CD4-positive, alpha-beta T cell treated with Interleukin-4 for 4 hours (primary cell): Measurements from ENCODE around the gene MZT2A.
"Not testable (repeated sequence)": the region's sequence is repeated elsewhere in the genome, so short reads cannot be mapped to it uniquely, and the experiment has no call there.

Source experiments
- DNase-seq: peaks from one replicate; pipeline ENCODE4 v3.0.0-alpha.2; 2020

Gene MZT2A, protein sequence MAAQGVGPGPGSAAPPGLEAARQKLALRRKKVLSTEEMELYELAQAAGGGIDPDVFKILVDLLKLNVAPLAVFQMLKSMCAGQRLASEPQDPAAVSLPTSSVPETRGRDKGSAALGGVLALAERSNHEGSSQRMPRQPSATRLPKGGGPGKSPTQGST

DNA sequence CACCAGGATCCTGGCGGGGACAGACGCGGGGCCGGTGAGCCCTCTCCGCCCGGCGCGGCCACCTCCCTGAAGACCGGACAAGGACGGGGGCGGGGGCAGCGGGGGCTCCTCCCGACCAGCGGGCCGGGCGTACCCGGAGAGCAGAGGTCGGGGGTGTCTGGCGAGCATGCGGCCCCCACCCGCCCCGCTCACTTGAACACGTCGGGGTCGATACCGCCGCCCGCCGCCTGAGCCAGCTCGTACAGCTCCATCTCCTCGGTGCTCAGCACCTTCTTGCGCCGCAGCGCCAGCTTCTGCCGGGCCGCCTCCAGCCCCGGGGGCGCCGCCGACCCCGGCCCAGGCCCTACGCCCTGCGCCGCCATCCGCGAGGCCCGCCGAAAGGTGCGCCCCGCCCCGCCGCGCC lies at the start of gene MZT2A:
Gene MZT2A, minus strand, starts transcription at position 383 of the 403 bp plus-strand sequence. Its CDS starts 21 bp downstream, at position 362.
- not testable (repeated sequence) for DNase-seq

DNA sequence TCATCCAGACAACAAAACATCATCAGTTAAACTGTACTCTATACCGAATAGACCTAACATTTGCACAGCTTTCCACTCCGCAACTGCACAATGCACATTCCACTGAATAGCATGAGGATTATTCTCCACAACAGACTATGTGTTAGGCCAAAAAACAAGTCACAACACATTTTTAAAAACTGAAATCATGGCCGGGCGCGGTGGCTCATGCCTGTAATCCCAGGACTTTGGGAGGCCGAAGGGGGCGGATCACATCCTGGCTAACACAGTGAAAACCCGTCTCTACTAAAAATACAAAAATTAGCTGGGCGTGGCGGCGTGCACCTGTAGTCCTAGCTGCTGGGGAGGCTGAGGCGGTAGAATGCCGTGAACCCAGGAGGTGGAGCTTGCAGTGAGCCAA lies 46.7 kb upstream of the MZT2A start:
- DNase-seq = not testable (repeated sequence)

DNA sequence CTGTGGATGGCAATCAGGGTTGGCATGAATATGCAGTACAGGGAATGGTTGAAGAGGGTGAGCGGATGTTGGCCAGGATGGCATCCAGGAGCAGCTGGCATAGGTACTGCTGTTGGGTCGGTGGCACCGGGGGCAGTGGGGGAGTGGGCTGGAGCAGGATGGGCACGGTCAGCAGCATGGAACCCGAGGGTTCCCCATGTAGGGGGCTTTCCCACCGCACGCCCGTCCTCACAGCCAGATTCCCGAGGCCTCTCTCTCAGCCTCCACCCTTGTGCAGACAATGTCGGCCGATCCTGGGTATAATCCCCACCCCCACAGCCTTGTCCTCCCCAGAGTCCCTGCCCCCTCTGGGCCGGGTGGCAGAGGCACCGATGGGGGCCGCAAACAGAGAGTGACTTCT lies 44.6 kb upstream of the MZT2A start:
- DNase-seq = not testable (repeated sequence)

DNA sequence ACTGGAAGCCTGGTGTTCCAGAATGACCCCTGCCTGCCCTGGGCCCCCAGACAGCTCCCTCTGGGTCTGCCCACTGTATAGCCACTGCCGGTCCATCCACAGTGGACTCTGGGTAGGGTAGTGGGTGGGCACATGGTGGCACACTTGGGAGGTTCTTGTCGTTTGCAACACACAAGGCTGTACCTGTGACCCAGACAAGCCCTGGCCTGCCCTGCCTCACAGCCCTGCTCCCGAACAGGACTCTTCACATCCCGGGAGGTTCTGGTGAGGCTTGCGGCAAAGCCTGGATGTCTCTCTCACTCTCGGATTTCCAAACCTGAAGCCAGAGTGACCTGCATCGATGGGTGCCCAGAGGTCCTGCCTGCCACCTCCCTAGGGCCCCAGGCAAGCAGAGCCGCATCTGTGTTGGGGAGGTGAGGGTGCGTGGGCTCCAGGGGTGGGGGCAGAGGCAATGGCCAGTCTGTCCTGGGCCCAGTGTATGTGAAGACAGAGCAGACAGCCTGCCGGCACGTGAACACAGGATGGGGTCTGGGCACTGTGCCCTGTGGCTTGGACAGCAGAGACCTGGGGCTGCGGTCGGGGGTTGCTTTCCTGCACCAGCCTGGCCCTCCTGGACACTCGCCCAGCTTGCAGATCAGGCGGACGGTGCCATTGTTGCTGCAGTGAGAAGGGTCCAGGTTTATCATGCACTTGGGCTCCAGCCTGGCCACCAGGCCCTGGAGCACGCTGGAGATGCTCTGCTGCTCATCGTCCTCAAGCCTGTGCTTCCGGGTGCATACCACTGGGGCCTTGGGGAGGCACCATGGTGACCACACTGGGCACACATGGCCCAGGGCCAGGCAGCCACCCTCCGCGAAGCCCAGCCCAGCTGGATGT lies 44.0 kb upstream of the MZT2A start:
- not testable (repeated sequence) for DNase-seq

DNA sequence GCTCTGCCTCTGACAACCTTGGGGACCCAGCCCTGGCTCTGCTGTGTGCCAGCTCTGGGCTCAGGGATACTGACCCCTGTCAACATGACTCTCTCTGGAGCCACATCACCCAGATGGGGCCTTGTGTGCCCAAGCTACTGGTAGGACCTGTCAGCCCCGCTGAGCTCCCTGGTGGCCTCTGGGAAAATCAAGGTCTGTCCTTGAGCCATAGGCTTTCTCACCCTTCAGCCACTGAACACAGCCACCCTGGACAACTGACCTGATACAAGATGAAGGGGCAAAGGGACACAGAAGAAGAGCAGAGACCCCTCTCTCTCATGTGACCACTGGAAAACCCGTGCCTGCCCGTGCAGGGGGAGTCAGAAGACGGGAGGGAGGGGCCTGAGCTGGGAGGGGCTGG lies 43.3 kb upstream of the MZT2A start:
- DNase-seq = no peak

DNA sequence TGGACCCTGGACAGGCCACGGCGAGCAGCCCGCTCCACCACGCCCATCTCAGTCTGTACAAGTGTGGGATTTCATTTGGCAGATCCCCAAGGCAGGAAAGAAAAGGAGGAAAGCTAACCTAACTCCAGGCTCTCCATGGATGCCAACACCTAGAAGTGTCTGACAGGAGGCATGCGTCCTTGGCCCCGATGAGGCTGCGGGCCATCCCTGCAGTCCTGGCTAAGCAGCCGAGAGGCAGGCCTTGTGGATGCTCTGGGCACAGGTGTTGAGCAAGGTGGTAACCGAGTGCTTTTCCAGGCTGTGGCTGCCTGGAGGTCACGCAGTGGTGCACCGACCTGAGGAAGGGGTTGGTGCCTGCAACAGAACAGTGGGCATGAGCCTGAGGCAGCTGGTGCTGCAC lies 42.8 kb upstream of the MZT2A start:
- DNase-seq = not testable (repeated sequence)

DNA sequence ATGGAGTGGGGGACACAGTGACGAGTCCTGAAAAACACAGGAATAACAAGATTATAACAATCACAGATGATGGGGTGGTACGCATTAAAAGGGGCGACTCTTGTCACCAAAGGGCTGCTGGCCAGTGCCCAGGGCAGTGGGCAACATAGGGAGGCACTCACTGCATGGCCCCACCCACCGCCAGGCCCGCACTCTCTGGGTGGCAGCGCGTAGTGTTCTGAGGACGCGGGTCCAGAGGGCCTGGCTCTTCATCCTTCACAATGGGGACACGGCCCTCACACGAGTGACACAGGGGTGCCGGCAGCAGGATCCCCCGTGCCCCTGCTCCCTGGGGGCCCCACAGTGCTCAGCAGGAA lies 42.1 kb upstream of the MZT2A start:
- DNase-seq = not testable (repeated sequence)

DNA sequence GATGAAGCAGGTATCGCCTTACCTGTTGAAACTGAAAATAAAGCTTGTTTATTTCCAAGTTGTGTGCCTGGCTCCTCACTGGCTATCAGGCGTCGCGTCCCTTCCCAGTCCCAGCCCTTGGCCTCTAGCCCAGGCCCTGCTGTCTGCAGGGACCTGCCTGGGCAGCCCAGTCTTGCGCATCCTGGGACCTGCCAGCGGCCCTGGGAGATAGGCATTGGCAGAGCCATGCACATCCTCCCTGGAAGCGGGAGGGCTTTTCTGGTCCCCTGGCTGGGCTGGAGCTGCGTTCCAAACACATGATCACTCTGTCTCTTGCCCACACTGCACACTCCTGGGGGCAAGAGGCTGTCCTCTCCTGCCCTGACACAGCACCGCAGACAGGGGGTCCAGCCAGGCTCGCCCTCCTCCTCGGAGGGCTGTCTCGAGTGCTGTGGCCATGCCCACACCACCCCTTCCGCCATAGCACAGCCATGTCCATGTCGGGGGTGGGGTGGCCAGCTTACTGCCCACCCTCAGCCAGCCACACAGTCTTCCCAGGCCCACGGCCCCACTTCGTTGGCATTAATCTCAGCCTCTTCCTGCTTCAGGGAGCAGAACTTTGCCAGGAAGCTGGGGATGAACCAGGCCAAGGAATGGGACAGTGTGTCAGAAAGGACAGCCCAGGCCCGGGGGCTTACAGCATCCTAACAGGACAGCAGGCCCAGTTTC lies 41.6 kb upstream of the MZT2A start:
- not testable (repeated sequence) for DNase-seq

DNA sequence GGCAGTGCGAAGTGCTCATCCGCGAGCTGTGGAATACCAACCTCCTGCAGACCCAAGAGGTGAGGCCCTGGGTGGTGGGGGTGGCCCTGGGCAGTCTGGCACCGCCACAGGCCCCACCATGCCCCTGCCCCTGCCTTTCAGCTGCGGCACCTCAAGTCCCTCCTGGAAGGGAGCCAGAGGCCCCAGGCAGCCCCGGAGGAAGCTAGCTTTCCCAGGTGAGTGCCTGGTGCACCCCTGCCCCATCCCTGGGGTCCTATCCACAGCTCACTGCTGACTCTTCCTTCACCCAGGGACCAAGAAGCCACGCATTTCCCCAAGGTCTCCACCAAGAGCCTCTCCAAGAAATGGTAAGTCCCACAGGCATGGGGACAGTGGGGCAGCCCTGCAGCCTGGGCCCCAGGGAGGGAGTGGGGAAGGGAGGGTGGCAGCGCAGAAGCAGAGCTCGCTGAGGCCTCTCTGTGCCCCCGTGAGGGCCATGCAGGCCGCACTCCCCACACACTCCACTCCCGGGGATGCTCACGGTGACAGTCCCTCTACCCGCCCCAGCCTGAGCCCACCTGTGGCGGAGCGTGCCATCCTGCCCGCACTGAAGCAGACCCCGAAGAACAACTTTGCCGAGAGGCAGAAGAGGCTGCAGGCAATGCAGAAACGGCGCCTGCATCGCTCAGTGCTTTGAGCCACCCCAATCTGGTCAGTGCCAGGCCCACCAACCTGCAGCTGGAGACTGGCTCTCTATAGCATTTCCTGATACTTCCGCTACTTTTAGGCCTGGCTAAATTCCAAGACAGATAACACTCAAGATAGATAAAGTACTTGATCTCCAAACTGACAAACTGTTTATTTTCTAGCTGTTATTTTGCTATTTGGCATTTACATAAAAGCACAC lies 40.8 kb upstream of the MZT2A start:
- DNase-seq = not testable (repeated sequence)

DNA sequence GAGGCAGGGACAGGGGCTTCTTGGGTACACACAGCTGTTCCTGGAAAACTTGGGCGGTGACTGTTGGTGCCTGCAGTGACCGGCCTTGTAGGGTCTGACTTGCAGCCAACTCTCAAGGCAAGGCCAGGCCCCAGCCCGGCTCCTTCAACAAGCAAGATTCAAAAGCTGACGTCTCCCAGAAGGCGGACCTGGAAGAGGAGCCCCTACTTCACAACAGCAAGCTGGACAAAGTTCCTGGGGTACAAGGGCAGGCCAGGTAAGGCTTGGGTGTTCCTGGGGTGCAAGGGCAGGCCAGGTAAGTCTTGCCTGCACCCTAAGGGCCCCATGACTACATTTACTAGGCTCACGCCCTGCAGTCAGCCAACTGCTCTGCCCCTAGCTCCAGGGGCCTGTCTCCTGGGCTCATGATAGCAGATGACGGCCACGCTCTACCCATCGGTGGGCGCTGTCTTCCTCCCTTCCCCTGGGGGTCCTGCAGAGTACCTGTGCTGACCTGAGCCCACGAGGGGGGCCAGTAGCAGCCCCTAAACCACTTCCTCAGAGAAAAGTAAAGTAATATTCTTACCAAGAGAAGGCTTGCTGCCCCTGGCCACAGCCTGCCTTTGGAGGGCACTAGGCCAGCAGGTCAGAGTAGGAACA lies 39.5 kb upstream of the MZT2A start:
- DNase-seq = not testable (repeated sequence)

DNA sequence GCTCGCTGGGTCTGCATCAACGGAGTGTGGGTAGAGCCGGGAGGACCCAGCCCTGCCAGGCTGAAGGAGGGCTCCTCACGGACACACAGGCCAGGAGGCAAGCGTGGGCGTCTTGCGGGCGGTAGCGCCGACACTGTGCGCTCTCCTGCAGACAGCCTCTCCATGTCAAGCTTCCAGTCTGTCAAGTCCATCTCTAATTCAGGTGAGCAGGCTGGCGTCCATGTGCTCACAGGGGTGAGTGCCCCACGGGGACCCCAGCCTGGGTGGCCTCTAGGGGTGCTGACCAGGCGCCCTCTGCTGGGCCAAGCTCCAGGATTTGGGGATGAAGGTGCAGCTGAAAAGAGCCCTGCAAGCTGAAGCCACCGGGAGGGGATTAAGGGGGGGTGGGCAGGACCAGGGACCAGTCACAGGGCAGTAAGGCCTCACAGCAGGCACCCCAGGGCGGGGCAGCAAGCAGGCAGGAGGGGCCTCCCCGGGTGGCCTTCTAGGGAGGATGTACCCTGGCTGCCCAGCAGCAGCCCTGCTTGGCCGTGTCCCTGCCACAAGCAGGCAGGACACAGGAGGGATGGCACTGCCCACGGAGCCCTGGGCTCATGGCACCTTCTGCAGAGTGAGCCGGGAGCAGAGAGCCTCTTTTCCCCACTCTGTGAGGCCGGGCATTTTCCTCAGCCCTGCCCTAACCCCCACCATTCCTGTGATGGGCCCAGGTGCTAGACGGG lies 38.6 kb upstream of the MZT2A start:
- DNase-seq = not testable (repeated sequence)

DNA sequence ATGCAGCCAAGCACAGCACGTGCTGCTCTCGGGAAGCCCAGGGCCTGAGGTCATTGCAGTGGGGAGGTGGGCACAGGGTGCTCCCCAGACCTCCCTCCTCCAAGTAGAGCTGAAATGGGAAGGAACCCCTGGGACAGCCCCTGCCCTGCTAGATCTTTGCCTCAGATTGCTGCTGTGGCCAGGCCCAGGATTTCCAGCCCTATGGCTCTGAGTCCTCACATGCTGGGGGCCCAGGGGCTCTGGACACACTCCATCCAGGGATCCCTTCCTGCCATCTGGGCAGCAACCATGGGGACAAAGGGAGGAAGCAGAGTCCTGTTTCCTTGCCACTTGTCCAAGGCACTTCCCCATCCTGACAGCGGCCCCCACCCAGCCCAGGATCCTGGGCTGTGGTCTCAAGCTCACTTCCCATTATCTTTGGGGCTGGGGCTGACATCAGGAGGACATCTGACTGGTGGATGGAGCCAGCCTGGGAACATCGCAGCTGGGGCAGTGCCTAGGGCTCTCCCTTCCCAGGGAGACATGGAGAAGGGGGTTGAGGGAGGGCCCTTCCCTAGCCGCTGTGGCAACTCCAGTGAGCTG lies 37.8 kb upstream of the MZT2A start:
- DNase-seq = not testable (repeated sequence)

DNA sequence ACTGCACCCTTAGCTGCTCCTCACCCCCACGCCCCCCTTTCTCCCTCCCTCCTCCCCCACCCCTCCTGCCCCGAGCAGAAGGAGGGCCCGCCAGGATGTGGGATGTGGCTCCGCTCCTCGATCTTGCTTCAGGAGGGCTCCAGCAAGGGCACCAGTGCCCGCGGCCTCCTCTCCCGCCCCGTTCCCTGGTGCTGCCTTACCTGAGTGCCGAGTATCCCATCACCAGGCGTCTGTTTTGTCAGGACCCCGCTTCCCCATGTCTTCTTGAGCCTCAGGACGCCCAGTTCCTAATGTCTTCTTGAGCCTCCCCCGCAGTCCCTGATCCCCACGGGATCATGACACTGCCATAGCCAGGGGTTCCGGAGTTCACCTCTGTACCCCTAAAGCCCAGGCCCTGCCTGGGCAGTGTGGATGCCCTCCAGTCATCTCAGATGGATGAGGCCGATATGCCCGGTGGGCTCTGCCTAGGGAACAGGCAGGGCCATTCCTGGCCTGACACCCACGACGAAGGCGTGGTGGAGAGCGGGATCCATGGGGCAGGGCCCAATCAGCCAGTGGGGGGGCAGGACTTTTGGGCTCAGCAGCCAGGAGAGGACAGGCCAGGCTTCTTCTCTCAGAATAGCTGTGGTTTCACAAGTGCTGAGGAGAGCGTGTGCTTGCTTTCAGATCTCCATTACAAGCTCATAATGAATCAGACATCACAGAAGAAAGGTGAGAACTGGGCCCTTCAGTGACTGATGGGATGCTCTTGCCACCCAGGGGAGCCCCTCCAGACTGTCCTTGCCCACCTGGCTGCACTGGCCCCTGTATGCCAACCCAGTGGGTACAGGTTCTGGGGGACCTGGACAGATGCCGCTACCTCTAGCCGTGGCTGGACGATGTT lies 37.0 kb upstream of the MZT2A start:
- DNase-seq = not testable (repeated sequence)

DNA sequence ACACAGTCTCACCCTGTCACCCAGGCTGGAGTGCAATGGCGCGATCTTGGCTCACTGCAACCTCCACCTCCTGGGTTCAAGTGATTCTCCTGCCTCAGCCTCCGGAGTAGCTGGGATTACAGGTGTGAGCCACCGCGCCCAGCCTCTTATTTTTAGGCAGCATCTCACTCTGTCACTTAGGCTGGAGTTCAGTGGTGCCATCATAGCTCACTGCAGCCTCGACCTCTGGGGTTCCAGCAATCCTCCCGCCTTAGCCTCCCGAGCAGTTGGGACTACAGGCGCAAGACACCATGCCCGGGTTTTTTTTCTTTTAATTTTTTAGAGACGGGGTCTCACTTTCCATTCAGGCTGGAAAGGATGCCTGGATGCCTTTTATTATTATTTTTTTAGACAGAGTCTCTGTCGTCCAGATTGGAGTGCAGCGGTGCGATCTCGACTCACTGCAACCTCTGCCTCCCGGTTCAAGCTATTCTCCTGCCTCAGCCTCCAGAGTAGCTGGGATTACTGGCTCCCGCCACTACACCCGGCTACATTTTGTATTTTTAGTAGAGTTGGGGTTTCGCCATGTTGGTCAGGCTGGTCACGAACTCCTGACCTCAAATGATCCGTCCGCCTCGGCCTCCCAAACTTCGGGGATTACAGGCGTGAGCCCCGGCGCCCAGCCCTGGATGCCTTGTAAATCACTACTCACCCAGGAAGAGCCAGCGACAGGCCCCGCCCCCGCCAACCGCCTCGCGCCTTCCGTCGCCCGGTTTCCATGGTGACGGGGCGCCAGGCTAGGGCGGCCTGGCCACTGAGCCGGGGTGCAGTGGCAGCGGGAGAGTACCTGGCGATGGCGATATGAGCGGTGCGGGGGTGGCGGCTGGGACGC lies 35.2 kb upstream of the MZT2A start, which contains the start of gene CCDC74A:
Gene CCDC74A, plus strand, starts transcription at position 758 of the 871 bp plus-strand sequence. Its CDS starts 83 bp downstream, at position 841.
- peak; percentile 83 for DNase-seq

DNA sequence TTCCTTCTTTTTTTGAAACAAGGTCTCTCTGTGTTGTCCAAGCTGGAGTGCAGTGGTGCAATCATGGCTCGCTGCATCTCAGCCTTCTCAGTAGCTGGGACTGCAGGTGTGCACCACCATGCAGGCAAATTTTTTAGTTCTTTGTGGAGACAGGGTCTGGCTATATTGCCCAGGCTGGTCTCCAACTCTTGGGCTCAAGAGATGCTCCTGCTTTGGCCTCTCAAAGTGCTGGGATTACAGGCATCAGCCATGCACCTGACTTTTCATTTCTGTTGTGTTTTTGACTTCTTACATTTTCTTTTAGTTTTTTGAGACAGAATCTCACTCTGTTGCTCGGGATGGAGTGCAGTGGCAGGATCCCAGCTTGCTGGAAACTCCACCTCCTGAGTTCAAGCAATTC lies 33.1 kb upstream of the MZT2A start:
- DNase-seq = not testable (repeated sequence)

DNA sequence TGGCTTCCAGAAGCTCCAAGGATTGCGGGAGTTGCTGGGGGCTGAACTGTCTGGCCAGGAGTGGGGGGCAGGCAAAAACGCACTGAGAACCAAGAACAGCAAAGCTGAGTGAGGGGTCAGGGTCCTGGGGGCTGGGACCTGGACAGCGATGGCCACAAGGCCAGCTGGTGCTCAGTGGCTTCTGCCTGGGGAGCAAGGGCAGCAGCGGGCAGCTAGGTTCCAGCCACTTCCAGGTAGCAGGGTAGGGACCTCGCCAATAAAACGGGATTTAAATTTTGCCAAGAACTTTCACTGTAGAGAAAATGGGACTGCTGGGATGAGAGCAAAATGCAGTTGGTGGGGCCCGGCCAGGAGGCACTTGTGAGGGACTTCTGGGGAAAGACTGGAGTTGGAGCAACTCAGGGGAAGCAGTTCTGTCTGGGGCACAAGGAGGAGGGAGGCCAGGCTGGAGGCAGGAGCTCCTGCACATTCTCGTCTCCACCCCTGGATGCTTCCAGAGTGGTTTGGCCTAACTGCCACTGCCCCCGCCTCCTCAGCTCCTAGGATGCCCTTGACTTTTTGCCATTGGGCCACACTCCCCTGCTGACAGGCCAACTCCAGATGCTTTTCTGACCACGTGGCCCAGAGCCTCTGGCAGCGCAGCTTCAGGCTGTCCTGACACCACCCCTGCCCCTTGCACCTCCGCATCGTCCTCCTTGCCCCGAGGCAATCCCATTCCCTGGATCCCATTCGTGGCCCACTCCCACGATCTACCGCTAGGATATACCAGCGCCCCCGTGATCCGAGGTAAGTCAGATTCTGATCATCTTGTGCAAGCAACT lies 30.0 kb upstream of the MZT2A start:
- DNase-seq = no peak

DNA sequence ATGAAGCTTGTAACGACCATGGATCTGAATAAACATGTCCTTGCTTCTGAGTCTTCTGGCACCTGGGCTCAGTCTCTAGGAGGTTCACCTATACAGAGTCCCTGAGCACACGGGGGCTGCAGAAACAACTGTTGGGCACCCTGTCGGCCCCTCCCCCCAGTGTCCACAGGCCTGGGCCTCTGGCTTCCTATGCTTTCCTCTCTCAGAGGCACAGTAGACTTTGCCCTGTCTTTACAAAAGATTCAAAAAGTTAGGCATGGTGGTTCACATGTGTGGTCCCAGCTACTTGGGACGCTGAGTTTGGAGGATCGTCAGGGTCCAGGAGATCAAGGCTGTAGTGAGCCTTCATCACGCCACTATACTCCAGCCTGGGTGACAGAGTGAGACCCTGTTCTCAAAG lies 29.3 kb upstream of the MZT2A start:
- DNase-seq = not testable (repeated sequence)

DNA sequence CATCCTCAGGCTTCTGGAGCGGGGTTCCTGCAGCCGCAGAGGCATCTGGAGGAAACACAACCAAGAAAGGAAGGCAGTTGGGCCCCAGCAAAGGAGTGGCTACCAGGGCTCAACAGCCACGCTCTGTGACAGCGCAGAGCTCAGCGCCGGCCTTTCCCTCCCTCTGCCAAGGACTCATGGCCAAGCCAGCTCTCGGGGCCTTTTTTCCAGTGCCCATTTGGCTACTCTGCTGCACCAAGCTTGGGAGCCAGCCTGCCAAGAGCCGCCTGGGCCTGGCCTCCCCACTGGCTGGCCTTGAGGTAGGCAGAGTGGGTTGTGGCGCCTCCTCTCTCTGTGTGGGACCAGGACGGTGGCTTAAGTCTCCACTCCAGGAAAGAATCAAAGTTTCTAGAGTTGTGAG lies 28.3 kb upstream of the MZT2A start:
- DNase-seq = no peak
